NCI-H1048 (cell line): ENCODE measurements around the gene ZNF382.

Experiments used
- DNase-seq: peaks from one replicate; lab custom pipeline; 2025; lab: John Stamatoyannopoulos, UW

Gene ZNF382

DNA sequence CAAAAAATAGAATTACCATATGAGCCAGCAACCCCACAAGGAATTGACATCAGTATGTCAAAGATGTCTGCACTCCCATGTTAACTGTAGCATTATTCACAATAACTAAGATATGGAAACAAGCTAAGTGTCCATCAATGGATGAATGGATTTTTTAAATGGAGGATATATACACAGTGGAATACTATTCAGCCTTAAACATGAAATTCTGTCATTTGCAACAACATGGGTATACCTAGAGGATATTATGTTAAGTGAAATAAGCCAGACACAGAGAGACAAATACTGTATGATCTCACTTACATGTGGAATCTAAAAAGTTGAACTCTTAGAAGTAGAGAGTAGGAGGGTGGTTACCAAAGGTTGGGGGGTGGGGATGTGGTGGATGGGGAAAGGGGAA lies 74.3 kb downstream of the ZNF382 start:
- DNase-seq, result no peak
